Retinal pigment epithelial cell (primary cell): ENCODE data around the gene RAMP3.

Experiments used
- DNase-seq: peaks from one replicate; pipeline ENCODE4 v3.0.0-alpha.2; 2010; ENCODE audit warnings: low read depth
- H3K4me3 ChIP-seq: 2 replicates; pipeline ENCODE4 v1.5.1; 2011; ENCODE audit warnings: mild to moderate bottlenecking, low read length, control low read depth, moderate library complexity
- CTCF ChIP-seq: conservative IDR thresholded peaks from 2 replicates; pipeline ENCODE4 v1.5.1; 2011; ENCODE audit warnings: low read depth, low read length, control low read depth, inconsistent platforms

Gene RAMP3

GRCh38 chr7:45184326-45185027 is 26.9 kb downstream of the RAMP3 start:
- H3K4me3 ChIP-seq, result no peak overlapping the region
- DNase-seq, result no peak
- TF ChIP-seq CTCF, result no peak

GRCh38 chr7:45185028-45185863 is 27.7 kb downstream of the RAMP3 start:
- DNase-seq, result no peak
- H3K4me3 ChIP-seq, result no peak overlapping the region
- no peak for TF ChIP-seq CTCF

- H3K4me3 ChIP-seq, result no peak overlapping the region
- no peak for DNase-seq
- no peak for TF ChIP-seq CTCF
Observed at GRCh38 chr7:45185864-45186250, 28.3 kb downstream of the RAMP3 start.

DNA sequence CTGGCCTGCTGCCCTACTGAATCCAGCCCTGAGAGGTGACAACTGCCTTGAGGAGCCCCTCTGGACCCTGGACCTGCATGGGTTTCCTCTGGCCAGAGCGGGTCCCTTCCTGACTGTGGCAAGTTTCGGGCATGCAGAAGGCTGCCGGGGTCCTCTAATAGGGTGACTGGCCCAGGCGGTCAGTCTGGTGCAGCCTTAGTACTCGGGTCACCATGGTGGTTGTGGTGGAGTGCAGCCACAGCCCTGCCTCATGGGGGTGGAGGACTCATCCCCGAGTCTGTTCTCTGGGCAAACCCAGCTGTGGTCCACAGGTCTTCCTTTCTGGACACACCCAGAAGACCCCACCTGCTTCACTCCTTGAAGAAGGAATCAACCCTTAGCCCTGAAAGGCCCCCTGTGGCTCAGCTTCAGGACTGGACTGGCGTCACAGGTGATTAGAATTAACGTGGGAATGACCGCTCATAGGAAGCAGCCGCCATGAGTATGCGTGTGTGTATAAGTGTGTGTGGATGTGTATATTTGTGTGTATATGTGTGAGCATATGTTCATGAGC is 28.7 kb downstream of the RAMP3 start:
- no peak for TF ChIP-seq CTCF
- no peak overlapping the region for H3K4me3 ChIP-seq
- no peak for DNase-seq

DNA sequence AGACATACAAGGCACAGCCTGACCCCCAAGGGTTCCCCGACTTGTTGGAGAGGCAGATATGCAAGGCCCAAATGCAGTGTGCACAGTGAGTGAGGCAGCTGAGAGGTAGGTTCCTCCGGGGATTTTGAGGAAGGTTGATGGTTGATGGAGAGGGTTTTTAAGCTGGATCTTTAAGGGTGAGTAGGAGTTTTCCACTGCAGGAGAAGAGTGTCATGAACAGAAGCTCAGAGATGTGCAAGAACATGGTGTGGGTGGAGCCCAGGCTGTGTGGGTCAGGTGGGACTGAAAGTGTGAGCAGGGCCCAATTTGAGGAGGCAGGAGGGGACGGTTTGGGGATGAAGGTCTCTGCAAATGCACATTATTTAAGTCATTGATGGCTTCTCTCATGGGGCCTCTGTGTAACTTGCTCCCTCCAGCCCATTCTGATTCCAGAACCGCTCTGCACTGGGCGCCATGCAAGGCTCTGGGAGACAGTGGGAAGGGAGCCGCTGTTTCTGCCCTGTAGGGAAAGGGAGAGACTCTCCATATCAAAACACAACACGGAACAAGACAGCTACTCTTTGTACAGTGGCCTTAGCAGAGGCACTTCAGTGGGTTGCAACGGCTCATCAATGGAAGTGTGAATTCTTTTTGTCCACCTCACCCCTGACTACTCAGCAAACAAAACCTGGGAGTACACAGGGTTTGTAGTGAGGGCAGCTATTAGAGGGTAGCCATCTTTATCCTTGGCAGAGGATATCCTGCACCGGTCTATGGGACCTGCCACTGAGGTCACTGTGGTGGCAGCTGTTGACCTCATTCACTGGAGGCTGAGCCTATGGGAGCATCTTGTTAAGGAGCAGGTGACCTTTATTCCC is 29.7 kb downstream of the RAMP3 start:
- TF ChIP-seq CTCF, result no peak
- no peak for DNase-seq

GRCh38 chr7:45187946-45188411 is 30.4 kb downstream of the RAMP3 start:
- DNase-seq, result no peak
- no peak overlapping the region for H3K4me3 ChIP-seq
- no peak for TF ChIP-seq CTCF

More for the DNA sequence above, 29.7 kb downstream of the RAMP3 start:
- no peak overlapping the region for H3K4me3 ChIP-seq
